Measurements from ENCODE around the gene FRMD4A.
A peak's percentile ranks its signal among the peaks of the same experiment; 100 is the strongest.
"Not testable (repeated sequence)": the region's sequence is repeated elsewhere in the genome, so short reads cannot be mapped to it uniquely, and the experiment has no call there.

Gene FRMD4A

GRCh38 chr10:13795653-13796555 lies 534.8 kb downstream of the FRMD4A start:
- DNase-seq: peak; percentile 47
- CTCF ChIA-PET: no interaction called here

GRCh38 chr10:13794992-13795612 lies 535.6 kb downstream of the FRMD4A start:
- DNase-seq: no peak
- CTCF ChIA-PET: no interaction called here
- Mint-ChIP-seq H3K27me3 (peaks cover 14% of the 10 kb centered on the region), H3K36me3 (no peaks in the 10 kb centered on the region), H3K4me1 (peaks cover 57% of the 10 kb centered on the region), H3K27ac (peak overlapping the region; percentile 20), H3K4me3 (no peak overlapping the region), H3K9me3 (no peaks in the 10 kb centered on the region)

More at GRCh38 chr10:13795653-13796555, 534.8 kb downstream of the FRMD4A start:
- peaks cover 57% of the 10 kb centered on the region for H3K4me1 Mint-ChIP-seq
- H3K27ac Mint-ChIP-seq: peak overlapping the region; percentile 20
- H3K9me3 Mint-ChIP-seq: no peaks in the 10 kb centered on the region
- H3K36me3 Mint-ChIP-seq: no peaks in the 10 kb centered on the region
- peak overlapping the region; percentile 27 for H3K4me3 Mint-ChIP-seq
- peaks cover 14% of the 10 kb centered on the region for H3K27me3 Mint-ChIP-seq

DNA sequence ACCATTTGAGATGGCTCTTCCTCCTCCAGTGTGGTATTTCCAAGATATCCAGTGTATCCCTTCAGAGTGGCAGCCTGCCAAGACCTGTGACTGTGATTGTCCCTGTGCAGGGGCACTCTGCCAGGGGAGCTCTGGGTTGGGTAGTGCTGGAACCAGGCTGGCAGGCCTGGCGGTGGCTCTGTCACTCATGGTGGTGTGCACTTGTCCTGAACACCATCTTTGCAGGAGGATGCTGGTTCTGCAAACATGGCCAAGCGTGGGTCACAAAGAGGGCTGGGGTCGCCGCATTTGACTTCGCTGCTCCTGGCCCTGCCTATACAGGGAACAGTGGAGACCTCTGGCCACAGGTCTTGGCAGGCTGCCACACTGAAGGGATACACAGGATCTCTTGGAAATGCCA lies 538.7 kb downstream of the FRMD4A start:
- CTCF ChIA-PET: no interaction called here
- Mint-ChIP-seq H3K27me3 (peaks cover 3% of the 10 kb centered on the region), H3K27ac (no peak overlapping the region), H3K4me1 (peaks cover 39% of the 10 kb centered on the region), H3K9me3 (no peaks in the 10 kb centered on the region), H3K4me3 (no peak overlapping the region), H3K36me3 (no peaks in the 10 kb centered on the region)
- no peak for DNase-seq

DNA sequence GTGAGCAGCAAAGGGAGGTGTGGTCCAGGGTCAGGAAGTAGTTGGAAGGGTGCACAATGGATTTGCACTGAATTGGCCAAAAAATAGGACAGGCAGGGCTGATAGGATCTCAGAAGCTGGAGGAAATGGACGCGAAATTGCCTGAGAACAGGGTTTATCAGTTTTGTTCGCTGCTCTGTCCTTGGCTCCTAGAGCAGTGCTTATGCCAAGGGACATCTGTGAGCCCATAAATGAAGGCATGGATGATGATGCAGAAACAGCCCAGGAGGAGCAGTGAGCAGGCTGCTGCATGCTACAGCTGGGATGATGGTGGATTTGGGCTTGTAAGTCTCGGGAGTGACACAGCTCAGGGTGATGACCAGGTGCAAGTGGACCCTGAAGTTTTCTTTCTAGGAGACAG lies 539.2 kb downstream of the FRMD4A start:
- Mint-ChIP-seq H3K36me3 (no peaks in the 10 kb centered on the region), H3K27me3 (peaks cover 3% of the 10 kb centered on the region), H3K4me1 (peaks cover 35% of the 10 kb centered on the region), H3K27ac (no peak overlapping the region), H3K9me3 (no peaks in the 10 kb centered on the region), H3K4me3 (no peak overlapping the region)
- DNase-seq: no peak
- CTCF ChIA-PET: no interaction called here

GRCh38 chr10:13790196-13790595 lies 540.5 kb downstream of the FRMD4A start:
- no peaks in the 10 kb centered on the region for H3K9me3 Mint-ChIP-seq
- CTCF ChIA-PET: no interaction called here
- H3K4me3 Mint-ChIP-seq: no peak overlapping the region
- H3K27ac Mint-ChIP-seq: no peak overlapping the region
- no peaks in the 10 kb centered on the region for H3K36me3 Mint-ChIP-seq
- DNase-seq: no peak
- H3K4me1 Mint-ChIP-seq: peaks cover 29% of the 10 kb centered on the region
- H3K27me3 Mint-ChIP-seq: peaks cover 3% of the 10 kb centered on the region

- Mint-ChIP-seq H3K27me3 (peaks cover 3% of the 10 kb centered on the region), H3K9me3 (no peaks in the 10 kb centered on the region), H3K36me3 (no peaks in the 10 kb centered on the region), H3K27ac (peak overlapping the region; percentile 82), H3K4me1 (peaks cover 21% of the 10 kb centered on the region), H3K4me3 (no peak overlapping the region)
- DNase-seq: no peak
- CTCF ChIA-PET: interaction anchor here (1.0 to 1.5 kb wide), 3 partner anchors 14 to 304 kb away, joined by 3 to 4 read pairs (median 4); no protein-coding TSS in a partner anchor
Observed at GRCh38 chr10:13789448-13789829, 541.3 kb downstream of the FRMD4A start.

GRCh38 chr10:13788711-13789447 lies 541.8 kb downstream of the FRMD4A start:
- peak; percentile 26 for DNase-seq
- peak overlapping the region; percentile 82 for H3K27ac Mint-ChIP-seq
- CTCF ChIA-PET: interaction anchor here (0.6 to 2.0 kb wide), 5 partner anchors 15 to 407 kb away, joined by 3 to 11 read pairs (median 4); no protein-coding TSS in a partner anchor

GRCh38 chr10:13788320-13788600 lies 542.5 kb downstream of the FRMD4A start:
- Mint-ChIP-seq H3K9me3 (no peaks in the 10 kb centered on the region), H3K36me3 (no peaks in the 10 kb centered on the region), H3K27ac (peak overlapping the region; percentile 82), H3K27me3 (no peaks in the 10 kb centered on the region), H3K4me1 (peaks cover 19% of the 10 kb centered on the region), H3K4me3 (no peak overlapping the region)
- DNase-seq: no peak
- CTCF ChIA-PET: interaction anchor here (1.3 to 2.0 kb wide), 2 partner anchors 15 to 397 kb away, joined by 4 to 11 read pairs; no protein-coding TSS in a partner anchor

More at GRCh38 chr10:13788711-13789447, 541.8 kb downstream of the FRMD4A start:
- Mint-ChIP-seq H3K9me3 (no peaks in the 10 kb centered on the region), H3K27me3 (peaks cover 2% of the 10 kb centered on the region), H3K4me3 (peak overlapping the region; percentile 7), H3K4me1 (peaks cover 21% of the 10 kb centered on the region), H3K36me3 (no peaks in the 10 kb centered on the region)

DNA sequence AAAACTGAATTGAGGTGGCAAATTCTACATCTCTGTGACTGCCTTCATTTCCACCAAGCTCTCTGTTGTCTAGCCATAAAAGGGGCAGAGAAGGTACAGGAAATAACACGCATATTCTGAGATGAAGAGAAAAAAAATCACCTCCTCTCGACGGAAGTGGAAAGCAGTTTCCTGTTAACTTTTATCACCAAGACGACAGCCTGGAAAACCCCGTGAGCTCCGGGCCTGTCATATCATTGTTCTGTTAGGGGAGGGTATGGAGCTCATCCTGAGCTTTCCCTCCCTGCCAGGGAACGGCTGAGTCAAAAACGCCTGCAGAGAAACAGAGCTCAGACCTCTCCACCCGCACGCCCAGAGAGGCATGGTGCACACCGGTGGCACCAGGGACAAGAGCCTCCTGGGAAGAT lies 543.7 kb downstream of the FRMD4A start:
- Mint-ChIP-seq H3K9me3 (no peaks in the 10 kb centered on the region), H3K4me1 (peaks cover 14% of the 10 kb centered on the region), H3K4me3 (peak overlapping the region; percentile 71), H3K27ac (peak overlapping the region; percentile 94), H3K27me3 (no peaks in the 10 kb centered on the region), H3K36me3 (no peaks in the 10 kb centered on the region)
- DNase-seq: peak; percentile 86
- CTCF ChIA-PET: interaction anchor here (0.6 to 2.0 kb wide), 4 partner anchors 33 to 398 kb away, joined by 3 to 11 read pairs (median 4); no protein-coding TSS in a partner anchor

DNA sequence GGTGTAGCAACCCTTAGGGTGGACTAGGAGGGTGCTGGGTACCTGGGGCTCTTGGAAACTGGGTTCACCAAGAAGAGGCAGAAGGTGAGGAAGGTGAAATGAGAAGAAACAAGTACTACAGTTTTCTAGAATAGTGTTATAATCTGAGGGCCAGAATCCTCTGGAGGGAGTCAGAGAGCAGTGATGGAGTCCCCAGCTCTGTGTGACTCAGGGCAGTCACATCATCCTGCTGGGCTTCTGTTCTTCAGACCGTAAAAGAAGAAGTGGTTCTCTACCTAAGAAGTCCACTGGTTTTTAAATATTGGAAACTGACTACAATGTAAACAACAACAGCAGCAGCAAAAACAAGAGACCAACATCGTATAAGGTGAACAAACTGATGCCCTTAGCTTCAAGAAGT lies 546.7 kb downstream of the FRMD4A start:
- Mint-ChIP-seq H3K4me1 (peaks cover 13% of the 10 kb centered on the region), H3K4me3 (no peak overlapping the region), H3K36me3 (no peaks in the 10 kb centered on the region), H3K9me3 (no peaks in the 10 kb centered on the region), H3K27ac (no peak overlapping the region), H3K27me3 (no peaks in the 10 kb centered on the region)
- CTCF ChIA-PET: interaction anchor here (0.6 to 0.8 kb wide), 3 partner anchors 124 to 197 kb away, joined by 3 read pairs; partner anchors contain the start of gene PRPF18
- no peak for DNase-seq

GRCh38 chr10:13779748-13780147 lies 551.0 kb downstream of the FRMD4A start:
- CTCF ChIA-PET: interaction anchor here (0.7 kb wide), 1 partner anchor 120 kb away, joined by 7 read pairs; no protein-coding TSS in a partner anchor
- no peaks in the 10 kb centered on the region for H3K36me3 Mint-ChIP-seq
- peaks cover 20% of the 10 kb centered on the region for H3K27me3 Mint-ChIP-seq
- DNase-seq: no peak
- peaks cover 9% of the 10 kb centered on the region for H3K4me1 Mint-ChIP-seq
- no peak overlapping the region for H3K27ac Mint-ChIP-seq
- no peak overlapping the region for H3K4me3 Mint-ChIP-seq
- no peaks in the 10 kb centered on the region for H3K9me3 Mint-ChIP-seq

- H3K9me3 Mint-ChIP-seq, H3K4me3 Mint-ChIP-seq, H3K36me3 Mint-ChIP-seq, CTCF ChIA-PET, DNase-seq, H3K27ac Mint-ChIP-seq, H3K4me1 Mint-ChIP-seq: not testable (repeated sequence)
- peaks cover 24% of the 10 kb centered on the region for H3K27me3 Mint-ChIP-seq
Observed at GRCh38 chr10:13778693-13778960, 552.1 kb downstream of the FRMD4A start.

DNA sequence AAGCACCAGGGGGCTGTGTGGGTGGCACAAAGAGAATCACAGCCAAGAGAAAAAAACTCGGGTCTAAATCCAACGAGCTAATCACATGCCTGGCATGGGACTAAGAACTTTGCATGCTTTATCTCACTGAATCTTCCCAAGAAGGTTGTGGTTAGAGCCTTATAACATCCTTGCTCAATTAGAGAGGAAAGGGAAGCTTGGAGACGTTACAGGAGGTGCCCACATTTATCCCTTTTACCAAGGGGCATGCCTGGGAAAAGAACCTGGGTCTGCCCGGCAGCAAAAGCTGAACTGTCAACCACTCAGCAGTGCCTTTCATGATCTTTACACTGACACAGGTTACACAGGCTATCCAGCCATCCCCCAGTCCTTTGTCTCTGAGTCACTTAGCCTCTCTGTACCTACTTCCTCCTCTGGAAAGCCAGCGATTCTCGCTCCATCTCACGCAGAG lies 553.8 kb downstream of the FRMD4A start:
- Mint-ChIP-seq H3K36me3 (no peaks in the 10 kb centered on the region), H3K27me3 (peaks cover 28% of the 10 kb centered on the region), H3K4me3 (no peak overlapping the region), H3K9me3 (no peaks in the 10 kb centered on the region), H3K4me1 (peaks cover 3% of the 10 kb centered on the region), H3K27ac (no peak overlapping the region)
- CTCF ChIA-PET: interaction anchor here (0.9 to 1.9 kb wide), 7 partner anchors 11 to 156 kb away, joined by 3 to 15 read pairs (median 4); no protein-coding TSS in a partner anchor
- no peak for DNase-seq
